Ovary (tissue), 3 donors: ENCODE data around the gene DIDO1.

ENCODE experiments used
- CTCF ChIP-seq, 3 donors: fragments of 450-650 bp in 2 of 3; fragments of 200-600 bp in 1 of 3; IDR thresholded peaks; one replicate each; pipeline versions ENCODE4 v1.5.1 to v1.8.0; 2016 to 2022; ENCODE audit warnings: antibody characterized with exemption in 3 of 3, mild to moderate bottlenecking in 1 of 3
- EP300 ChIP-seq: sonication (generic); formaldehyde crosslinking; IDR thresholded peaks from one replicate; pipeline ENCODE4 v1.6.1; 2017; ENCODE audit warnings: antibody characterized with exemption
- POLR2A ChIP-seq: fragments of 450-650 bp; IDR thresholded peaks from one replicate; pipeline ENCODE4 v1.6.1; 2017; ENCODE audit warnings: antibody characterized with exemption, mild to moderate bottlenecking, moderate library complexity
- donor health status: DM: no; HTN: no; CAD: no.

DNA sequence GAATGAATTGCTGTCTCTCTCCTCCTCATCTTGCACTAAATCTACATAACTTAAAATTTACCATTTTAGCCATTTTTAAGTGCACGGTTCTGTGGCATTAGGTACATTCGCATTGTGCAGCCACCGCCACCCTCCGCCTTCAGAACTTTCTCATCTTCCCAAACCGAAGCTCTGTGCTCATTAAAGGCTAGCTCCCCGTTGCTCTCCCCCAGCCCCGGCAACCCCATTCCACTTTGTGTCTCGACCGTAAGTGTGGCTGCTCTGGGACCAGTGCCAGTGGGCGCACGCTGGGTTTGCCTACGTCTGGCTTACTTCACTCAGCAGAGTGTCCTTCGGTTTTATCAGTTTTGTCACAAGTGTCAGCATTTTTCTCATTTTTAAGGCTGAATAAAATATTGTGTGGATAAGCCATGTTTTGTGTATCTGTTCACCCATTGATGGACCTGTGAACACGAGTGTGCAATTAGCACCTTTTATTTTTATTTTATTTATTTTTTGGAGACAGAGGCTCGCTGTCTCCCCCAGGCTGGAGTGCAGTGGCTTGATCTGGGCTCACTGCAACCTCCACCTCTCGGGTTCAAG lies 43.0 kb upstream of the DIDO1 start:
- TF ChIP-seq CTCF (IDR thresholded peaks at IDR 0.05) (no peak), POLR2A (no peak), EP300 (no peak)
